Measurements from ENCODE around the gene CD48. TPM values are rescaled to one million over a fixed set of nuclear protein-coding genes. Genes with fewer than 3 reads are reported as not detected.

The CD48 gene
- total and polyA plus RNA-seq, 2 of the 4 experiments (the other 2 are of a cell fraction): not detected

- no peaks in the 10 kb centered on the region for H3K36me3 ChIP-seq (ENCODE audit: control insufficient read depth, insufficient read depth, low read length)
- H3K18ac ChIP-seq (ENCODE audit: low read depth, low read length): no peak overlapping the region
- no peaks in the 10 kb centered on the region for H3K79me1 ChIP-seq (ENCODE audit: low read depth in 1 of 2, low read length in 2 of 2)
- no peak overlapping the region for H2BK15ac ChIP-seq (ENCODE audit: low read depth, low read length)
- ChIA-PET CTCF (interaction anchor here (0.6 to 1.0 kb wide), 3 partner anchors 21 to 1779 kb away, joined by 3 to 6 read pairs (median 5); no protein-coding TSS in a partner anchor), POLR2A (ENCODE audit: unreplicated experiment) (no interaction called here)
- ATAC-seq (ENCODE audit: low read depth) (no peak), DNase-seq (no peak)
- no peaks in the 10 kb centered on the region; the same call in 1 of the 2 replicates for H3K27me3 ChIP-seq (ENCODE audit: control insufficient read depth, insufficient read depth, low read length)
- H2BK5ac ChIP-seq (ENCODE audit: low read depth, low read length, poor library complexity, severe bottlenecking): no peak overlapping the region
- H4K8ac ChIP-seq (ENCODE audit: low read depth in 2 of 2, low read length in 2 of 2): no peak overlapping the region
- H2AFZ ChIP-seq (replicated peaks; ENCODE audit: low read length, poor library complexity): no peak overlapping the region
- H2BK20ac ChIP-seq (ENCODE audit: low read depth, low read length): no peak overlapping the region
- dilution Hi-C loops (cut with HindIII; ENCODE audit: low sequenced_read_pairs, unreplicated experiment): no loop called here
- intact Hi-C loops (cut with micrococcal nuclease): loop anchor here (2.0 to 5.0 kb wide), 3 partner anchors 267 to 413 kb away; partner anchors contain the start of gene KLHDC9
- H3K14ac ChIP-seq (replicated peaks; ENCODE audit: low read depth, low read length): no peak overlapping the region
- H3K9me1 ChIP-seq (ENCODE audit: insufficient read depth, low read length): no peaks in the 10 kb centered on the region
- in situ Hi-C loops (cut with MboI; ENCODE audit: low sequenced_read_pairs): no loop called here
- no peak overlapping the region for H3K23ac ChIP-seq (ENCODE audit: low read depth, low read length)
- H4K20me1 ChIP-seq (ENCODE audit: insufficient read depth, low read length): no peaks in the 10 kb centered on the region
- H2AK9ac ChIP-seq (replicated peaks; ENCODE audit: low read depth, low read length, poor library complexity): no peak overlapping the region
- H3K4me3 ChIP-seq (ENCODE audit: insufficient read depth, low read depth, low read length): no peak overlapping the region
- H3K27ac ChIP-seq (ENCODE audit: insufficient read depth, low read length): no peak overlapping the region
- H4K91ac ChIP-seq (ENCODE audit: insufficient read depth, low read depth, low read length): no peak overlapping the region
- no peak overlapping the region for H3K4me2 ChIP-seq (ENCODE audit: low read depth, low read length)
- no peak overlapping the region for H3K56ac ChIP-seq (ENCODE audit: extremely low read depth, insufficient read depth, low read length)
- WGBS, 2 experiments (ENCODE audit: extremely low coverage in 2 of 2, insufficient read length in 1 of 2): no CpG with 5 or more reads among the region's 3 CpGs
- no peaks in the 10 kb centered on the region for H3K4me1 ChIP-seq (ENCODE audit: control insufficient read depth, insufficient read depth, low read length)
- H3K9me3 ChIP-seq (ENCODE audit: control insufficient read depth, insufficient read depth, low read length): no peaks in the 10 kb centered on the region
- TF ChIP-seq MAFK (IDR thresholded peaks at IDR 0.05; ENCODE audit: low read depth, low read length): 0 out of 2 replicates have a peak, but pooled peaks have one; percentile 35
- TF ChIP-seq NFE2L2 (IDR thresholded peaks at IDR 0.05; ENCODE audit: low read depth, low read length): peak; percentile 91
- no peak for TF ChIP-seq CHD1 (IDR thresholded peaks at IDR 0.05; ENCODE audit: low read depth, low read length)
- no peak for TF ChIP-seq CEBPB (IDR thresholded peaks at IDR 0.05; ENCODE audit: low read depth, low read length)
- no peak overlapping the region for H3K9ac ChIP-seq (ENCODE audit: low read depth, low read length)
- no peak overlapping the region for H4K5ac ChIP-seq (ENCODE audit: low read depth, low read length)
- no peak overlapping the region for H2BK120ac ChIP-seq (ENCODE audit: low read depth, low read length)
- no TSS peak for BruUV-seq (replicated peaks)
- H2AK5ac ChIP-seq (ENCODE audit: low read depth, low read length): no peak overlapping the region
- no peak overlapping the region for H3K4ac ChIP-seq (ENCODE audit: low read depth, low read length)
Measured at GRCh38 chr1:160726114-160726497, 14.5 kb upstream of the CD48 start.
